H9 (cell line): ENCODE measurements around the gene VWA5B1. TPM values are rescaled to one million over a fixed set of nuclear protein-coding genes. Genes with fewer than 3 reads are reported as not detected.

Experiments used
- DNase-seq: peaks from one replicate; pipeline ENCODE4 v3.0.0-alpha.2; 2017
- H2AFZ ChIP-seq: one replicate; pipeline ENCODE4 v1.6.1; 2013; ENCODE audit warnings: mild to moderate bottlenecking, low read length, control low read depth, moderate library complexity
- H2AK5ac ChIP-seq: 2 replicates; pipeline ENCODE4 v1.6.1; 2013; ENCODE audit warnings: low read length, control low read depth, mixed read lengths; ENCODE audit not compliant: insufficient read length
- H2BK120ac ChIP-seq: one replicate; pipeline ENCODE4 v1.6.1; 2013; ENCODE audit warnings: low read depth, mild to moderate bottlenecking, low read length, control low read depth, inconsistent platforms; ENCODE audit not compliant: poor library complexity, severe bottlenecking
- H2BK12ac ChIP-seq: 2 replicates; pipeline ENCODE4 v1.6.1; 2013; ENCODE audit warnings: low read length, control low read depth, mixed read lengths, low read depth; ENCODE audit not compliant: insufficient read length
- H2BK15ac ChIP-seq: 2 replicates; pipeline ENCODE4 v1.6.1; 2013; ENCODE audit warnings: low read depth, low read length, control low read depth
- H2BK20ac ChIP-seq: one replicate; pipeline ENCODE4 v1.6.1; 2013; ENCODE audit warnings: low read depth, mild to moderate bottlenecking, low read length, control low read depth, inconsistent platforms; ENCODE audit not compliant: poor library complexity, severe bottlenecking
- H2BK5ac ChIP-seq: 2 replicates; pipeline ENCODE4 v1.6.1; 2013; ENCODE audit warnings: low read length, control low read depth, mixed read lengths; ENCODE audit not compliant: insufficient read length
- H3K14ac ChIP-seq: 2 replicates; pipeline ENCODE4 v1.6.1; 2013; ENCODE audit warnings: low read length, control low read depth; ENCODE audit not compliant: insufficient read depth
- H3K18ac ChIP-seq: 2 replicates; pipeline ENCODE4 v1.6.1; 2013; ENCODE audit warnings: low read depth, mild to moderate bottlenecking, mixed read lengths, low read length, control low read depth; ENCODE audit not compliant: insufficient read length
- H3K23ac ChIP-seq: 2 replicates; pipeline ENCODE4 v1.6.1; 2013; ENCODE audit warnings: low read length, control low read depth, mixed read lengths, low read depth; ENCODE audit not compliant: insufficient read length
- H3K23me2 ChIP-seq: 2 replicates; pipeline ENCODE4 v1.6.1; 2013; ENCODE audit warnings: low read depth, mild to moderate bottlenecking, mixed read lengths, low read length, control low read depth; ENCODE audit not compliant: insufficient read length, poor library complexity, severe bottlenecking
- H3K27ac ChIP-seq: 2 replicates; pipeline ENCODE4 v1.5.1; 2013; ENCODE audit warnings: low read length, control low read depth, mixed read lengths, low read depth; ENCODE audit not compliant: insufficient read length
- H3K27me3 ChIP-seq: 2 replicates; pipeline ENCODE4 v1.6.1; 2013; ENCODE audit warnings: low read length, control low read depth, inconsistent platforms; ENCODE audit not compliant: insufficient read depth
- H3K4ac ChIP-seq: 2 replicates; pipeline ENCODE4 v1.6.1; 2013; ENCODE audit warnings: low read depth, mild to moderate bottlenecking, control low read depth, inconsistent platforms, low read length, moderate library complexity
- H3K4me1 ChIP-seq: 2 replicates; pipeline ENCODE4 v1.6.1; 2013; ENCODE audit warnings: low read length, control low read depth, inconsistent platforms; ENCODE audit not compliant: insufficient read depth
- H3K4me2 ChIP-seq: 2 replicates; pipeline ENCODE4 v1.6.1; 2013; ENCODE audit warnings: low read length, control low read depth, mixed read lengths; ENCODE audit not compliant: insufficient read length, insufficient read depth
- H3K56ac ChIP-seq: 2 replicates; pipeline ENCODE4 v1.6.1; 2013; ENCODE audit warnings: low read depth, mild to moderate bottlenecking, mixed read lengths, low read length, control low read depth; ENCODE audit not compliant: insufficient read length
- H3K79me1 ChIP-seq: 2 replicates; pipeline ENCODE4 v1.6.1; 2013; ENCODE audit warnings: low read depth, mild to moderate bottlenecking, moderate library complexity, low read length, control low read depth, inconsistent platforms; ENCODE audit not compliant: insufficient read depth, poor library complexity, severe bottlenecking
- H3K79me2 ChIP-seq: 2 replicates; pipeline ENCODE4 v1.6.1; 2013; ENCODE audit warnings: low read length, control low read depth, inconsistent platforms; ENCODE audit not compliant: insufficient read depth
- H3K9ac ChIP-seq: 2 replicates; pipeline ENCODE4 v1.6.1; 2013; ENCODE audit warnings: low read length, control low read depth, mixed read lengths; ENCODE audit not compliant: insufficient read length; ENCODE audit errors: extremely low read depth
- H3K9me3 ChIP-seq: one replicate; pipeline ENCODE4 v1.6.1; 2013; ENCODE audit warnings: low read depth, low read length, inconsistent platforms; ENCODE audit not compliant: control insufficient read depth
- H3T11ph ChIP-seq: one replicate; pipeline ENCODE4 v1.6.1; 2013; ENCODE audit warnings: mild to moderate bottlenecking, low read length, control low read depth, inconsistent platforms
- H4K20me1 ChIP-seq: one replicate; pipeline ENCODE4 v1.6.1; 2013; ENCODE audit not compliant: control insufficient read depth, insufficient read length, insufficient read depth
- H4K5ac ChIP-seq: 2 replicates; pipeline ENCODE4 v1.6.1; 2013; ENCODE audit warnings: low read depth, mild to moderate bottlenecking, mixed read lengths, low read length, control low read depth; ENCODE audit not compliant: insufficient read length
- H4K8ac ChIP-seq: replicated peaks from 2 replicates; pipeline ENCODE4 v1.6.1; 2013; ENCODE audit warnings: low read length, control low read depth, mixed read lengths, low read depth; ENCODE audit not compliant: insufficient read length
- H4K91ac ChIP-seq: 2 replicates; pipeline ENCODE4 v1.6.1; 2013; ENCODE audit warnings: low read depth, mild to moderate bottlenecking, moderate library complexity, mixed read lengths, low read length, control low read depth; ENCODE audit not compliant: insufficient read length
- H3K27ac Mint-ChIP-seq, 3 experiments: 2 replicates in 2 of 3; 3 replicates in 1 of 3; pipeline ENCODE4 v1.8.0; 2020 to 2021; ENCODE audit warnings: mixed read lengths in 3 of 3, mild to moderate bottlenecking in 1 of 3, moderate library complexity in 1 of 3
- H3K27me3 Mint-ChIP-seq: 2 replicates; pipeline ENCODE4 v1.8.0; 2021; ENCODE audit warnings: low read depth, mild to moderate bottlenecking, moderate library complexity, mixed read lengths
- H3K36me3 Mint-ChIP-seq, 3 experiments: 2 replicates in 2 of 3; 3 replicates in 1 of 3; pipeline ENCODE4 v1.8.0; 2020 to 2021; ENCODE audit warnings: low read depth in 3 of 3, mixed read lengths in 3 of 3; ENCODE audit not compliant: insufficient read depth in 1 of 3
- H3K4me1 Mint-ChIP-seq, 2 experiments: 2 replicates each; pipeline ENCODE4 v1.8.0; 2020; ENCODE audit warnings: mixed read lengths in 2 of 2
- H3K4me3 Mint-ChIP-seq, 2 experiments: 2 replicates in 1 of 2; 3 replicates in 1 of 2; pipeline ENCODE4 v1.8.0; 2020 to 2021; ENCODE audit warnings: mild to moderate bottlenecking in 2 of 2, mixed read lengths in 2 of 2, moderate library complexity in 1 of 2
- H3K9me3 Mint-ChIP-seq, 2 experiments: 2 replicates in 1 of 2; 3 replicates in 1 of 2; pipeline ENCODE4 v1.8.0; 2020; ENCODE audit warnings: mild to moderate bottlenecking in 2 of 2, mixed read lengths in 2 of 2, moderate library complexity in 1 of 2
- CTCF ChIP-seq: fragments of 200-600 bp; sonication (generic); conservative IDR thresholded peaks from 3 replicates; pipeline ENCODE4 v1.8.0; 2021; ENCODE audit warnings: antibody characterized with exemption, mild to moderate bottlenecking
- WGBS: extraction: QIAGEN DNeasy Blood & Tissue Kit; methylation state at CpG from one replicate; pipeline ENCODE4 v1.1.7; 2013; ENCODE audit warnings: missing lambda C conversion rate, low lambda C conversion rate, mixed read lengths; ENCODE audit not compliant: insufficient read length; ENCODE audit errors: extremely low coverage; 5-methylcytosine and 5-hydroxymethylcytosine counted together
- total RNA-seq: library from RNA; stranded (reverse); gene quantifications from 2 replicates; pipeline ENCODE4 v1.2.1, GENCODE V29; 2021

VWA5B1 gene
- total RNA-seq, 1 experiment from 2014 or later: not detected

GRCh38 chr1:20386323-20387081 is 95.8 kb downstream of the VWA5B1 start:
- H3K27me3 ChIP-seq: no peaks in the 10 kb centered on the region; the same call in 1 of the 2 replicates
- H3K4me3 Mint-ChIP-seq: no peak overlapping the region
- no peak overlapping the region for H3K9ac ChIP-seq
- no peaks in the 10 kb centered on the region for H3K23me2 ChIP-seq
- H4K91ac ChIP-seq: no peak overlapping the region
- H3K79me2 ChIP-seq: no peaks in the 10 kb centered on the region
- no peaks in the 10 kb centered on the region for H3K36me3 Mint-ChIP-seq
- H3K27me3 Mint-ChIP-seq: peaks cover 92% of the 10 kb centered on the region
- DNase-seq: no peak
- no peaks in the 10 kb centered on the region for H3K79me1 ChIP-seq
- WGBS: no CpG with 5 or more reads among the region's 9 CpGs
- H2BK5ac ChIP-seq: no peak overlapping the region
- H2BK120ac ChIP-seq: no peak overlapping the region
- H3K4ac ChIP-seq: no peak overlapping the region
- H4K20me1 ChIP-seq: no peaks in the 10 kb centered on the region
- no peaks in the 10 kb centered on the region for H3K9me3 ChIP-seq
- peaks cover 19 to 29% of the 10 kb centered on the region in 2 experiments for H3K4me1 Mint-ChIP-seq
- no peak overlapping the region for H2BK12ac ChIP-seq
- H3K14ac ChIP-seq: no peak overlapping the region; the same call in 1 of the 2 replicates
- no peaks in the 10 kb centered on the region for H3K4me1 ChIP-seq
- no peak overlapping the region for H2AFZ ChIP-seq
- H3K56ac ChIP-seq: no peak overlapping the region
- H3T11ph ChIP-seq: no peak overlapping the region
- H2AK5ac ChIP-seq: no peak overlapping the region
- no peak overlapping the region for H4K5ac ChIP-seq
- TF ChIP-seq CTCF: no peak
- no peak overlapping the region for H3K27ac ChIP-seq
- H3K9me3 Mint-ChIP-seq: no peaks in the 10 kb centered on the region
- no peak overlapping the region for H2BK20ac ChIP-seq
- no peak overlapping the region for H3K18ac ChIP-seq
- no peak overlapping the region for H3K4me2 ChIP-seq
- no peak overlapping the region for H3K23ac ChIP-seq
- no peak overlapping the region for H2BK15ac ChIP-seq
- H3K27ac Mint-ChIP-seq: peak overlapping the region in 1 of 3 experiments; percentile 14; a peak in 1 of 7 replicates
- H4K8ac ChIP-seq: no peak overlapping the region
